ENCODE results near the gene KMT5B.

KMT5B gene

GRCh38 chr11:68215524-68216170, 2.6 kb upstream of the KMT5B start:
- no peak for DNase-seq (ENCODE audit: low read depth)

DNA sequence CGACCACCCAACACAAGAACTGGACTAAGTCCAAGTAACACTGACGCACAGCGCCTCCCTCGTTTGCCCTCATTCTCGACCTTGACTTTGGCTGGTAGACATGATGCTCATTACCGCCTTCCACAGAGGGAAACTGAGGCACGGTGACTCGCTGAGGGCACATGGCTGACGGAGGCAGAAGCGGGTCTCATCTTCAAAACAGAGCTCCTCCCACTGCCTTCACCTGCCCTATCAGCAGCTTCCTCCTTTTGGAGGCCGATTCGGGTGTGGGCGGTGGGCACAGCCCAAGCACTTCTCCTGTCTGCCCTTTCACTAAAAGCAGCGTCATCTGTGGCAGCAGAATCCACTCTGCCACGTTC, 2.0 kb upstream of the KMT5B start:
- no peak for DNase-seq (ENCODE audit: low read depth)

- no peak for DNase-seq (ENCODE audit: low read depth)
Measured at GRCh38 chr11:68214173-68215086, 1.3 kb upstream of the KMT5B start.

DNA sequence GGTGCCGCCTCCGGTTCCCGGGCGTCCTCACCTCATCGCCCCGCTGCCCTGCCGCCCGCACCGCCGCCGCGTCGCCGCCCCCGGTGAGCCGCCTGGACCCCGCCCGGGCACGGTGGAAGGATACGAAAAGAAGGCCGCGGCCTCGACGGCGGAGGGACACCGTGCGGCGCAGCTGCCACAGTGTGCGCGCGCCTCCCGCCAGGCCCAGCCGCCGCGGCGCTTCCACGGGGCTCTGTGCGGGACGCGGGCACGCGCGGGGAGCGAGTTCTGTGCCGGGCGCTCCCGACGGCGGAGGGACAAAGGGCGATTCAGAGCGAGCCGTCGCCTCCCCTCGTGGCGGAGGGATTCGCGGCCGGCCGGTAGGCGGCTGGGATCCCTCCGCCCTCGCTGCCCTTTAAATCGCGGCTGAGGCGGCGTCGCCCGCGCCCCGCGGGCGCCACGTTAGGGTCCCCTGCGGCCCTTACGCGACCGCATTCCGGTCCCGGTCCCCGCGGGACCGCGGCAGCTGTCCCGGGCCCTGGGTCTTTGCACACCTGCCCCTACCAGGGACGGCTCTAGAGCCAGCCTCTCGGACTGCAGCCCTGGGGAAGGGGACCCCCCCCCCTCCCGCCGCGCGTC, 568 bp upstream of the KMT5B start:
- peak; percentile 63 for DNase-seq (ENCODE audit: low read depth)

- DNase-seq (ENCODE audit: low read depth): peak; percentile 53
Measured at GRCh38 chr11:68212421-68213134, 518 bp downstream of the KMT5B start.

DNA sequence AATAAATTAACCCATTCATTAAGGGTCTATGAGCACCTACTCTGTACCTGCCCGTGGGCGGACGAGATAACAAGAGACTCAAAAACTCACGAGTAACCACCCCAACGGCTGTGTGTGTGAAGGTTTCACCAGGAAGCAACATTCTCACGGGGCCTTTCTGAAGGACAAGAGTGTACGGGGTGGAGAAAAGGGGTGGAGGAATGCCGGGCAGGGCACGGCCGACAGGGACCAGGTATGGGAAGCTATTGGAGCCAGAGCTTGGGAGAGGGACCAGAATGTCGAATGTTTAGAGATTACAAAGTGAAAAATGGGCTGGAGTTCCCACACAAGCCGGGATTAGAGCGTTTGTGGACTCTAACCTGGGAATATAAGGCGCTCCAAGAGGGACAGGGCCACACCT, 1.6 kb downstream of the KMT5B start:
- DNase-seq (ENCODE audit: low read depth): no peak

- DNase-seq (ENCODE audit: low read depth): no peak
Measured at GRCh38 chr11:68206211-68206610, 6.9 kb downstream of the KMT5B start.

DNA sequence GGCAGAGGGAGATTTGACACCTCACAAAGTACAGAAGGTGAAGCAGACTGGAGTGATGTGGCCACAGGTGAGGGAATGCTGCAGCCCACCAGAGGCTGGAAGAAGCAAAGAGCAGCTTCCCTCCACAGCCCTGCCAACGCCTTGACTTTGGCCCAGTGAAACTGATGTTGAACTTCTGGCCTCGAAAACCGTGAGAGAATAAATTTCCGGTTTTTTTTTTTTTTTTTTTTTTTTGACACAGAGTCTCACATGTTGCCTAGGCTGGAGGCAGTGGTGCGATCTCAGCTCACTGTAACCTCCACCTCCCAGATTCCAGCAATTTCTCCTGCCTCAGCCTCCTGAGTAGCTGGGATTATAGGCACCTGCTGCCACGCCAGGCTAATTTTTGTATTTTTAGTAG, 8.7 kb downstream of the KMT5B start:
- no peak for DNase-seq (ENCODE audit: low read depth)

GRCh38 chr11:68202165-68202564, 10.9 kb downstream of the KMT5B start:
- no peak for DNase-seq (ENCODE audit: low read depth)

DNA sequence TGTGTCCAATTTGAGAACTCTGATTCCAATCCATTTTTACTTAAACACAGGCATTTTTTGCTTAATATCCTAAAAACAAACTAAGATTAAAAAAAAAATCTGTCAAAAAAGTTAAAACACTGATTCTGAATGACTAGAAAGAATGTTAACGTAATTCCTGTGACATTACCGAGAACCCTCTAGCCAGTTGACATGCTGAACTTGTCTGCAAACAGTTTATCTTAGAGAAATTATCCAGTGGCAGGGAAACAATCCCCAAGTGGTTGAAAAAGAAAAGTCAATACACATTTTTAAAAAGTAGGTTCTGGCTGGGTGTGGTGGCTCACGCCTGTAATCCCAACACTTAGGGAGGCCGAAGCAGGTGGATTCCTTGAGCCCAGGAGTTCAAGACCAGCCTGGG, 11.6 kb downstream of the KMT5B start:
- no peak for DNase-seq (ENCODE audit: low read depth)

GRCh38 chr11:68200639-68201038, 12.5 kb downstream of the KMT5B start:
- DNase-seq (ENCODE audit: low read depth): no peak

GRCh38 chr11:68199295-68199987, 13.7 kb downstream of the KMT5B start:
- no peak for DNase-seq (ENCODE audit: low read depth)

GRCh38 chr11:68196219-68196618, 16.9 kb downstream of the KMT5B start:
- DNase-seq (ENCODE audit: low read depth): no peak

DNA sequence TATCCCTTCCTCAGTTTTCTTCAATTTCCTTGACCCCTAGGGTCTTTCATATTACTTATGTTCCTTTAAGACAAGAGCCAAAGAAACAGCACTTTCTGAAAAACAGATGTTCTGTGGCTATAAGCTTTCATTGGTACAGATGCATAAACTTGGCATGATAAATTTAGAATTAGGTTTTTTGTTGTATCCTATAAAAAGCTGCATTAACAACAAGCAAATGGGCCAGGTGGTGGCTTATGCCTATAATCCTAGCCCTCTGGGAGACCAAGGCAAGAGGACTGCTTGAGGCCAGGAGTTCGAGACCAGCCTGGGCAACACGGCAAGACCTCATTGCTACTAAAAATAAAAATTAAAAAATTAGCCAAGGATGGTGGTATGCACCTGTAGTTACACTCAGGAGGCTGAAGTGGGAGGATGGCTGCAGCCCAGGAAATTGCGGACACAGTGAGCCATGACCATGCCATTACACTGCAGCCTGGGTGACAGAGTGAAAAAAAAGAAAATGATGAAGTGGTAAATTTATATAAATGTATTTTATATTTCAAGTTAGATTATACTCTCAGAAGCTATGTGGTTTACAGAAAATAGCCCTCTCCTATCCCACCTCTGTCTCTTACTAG, 18.3 kb downstream of the KMT5B start:
- DNase-seq (ENCODE audit: low read depth): no peak

DNA sequence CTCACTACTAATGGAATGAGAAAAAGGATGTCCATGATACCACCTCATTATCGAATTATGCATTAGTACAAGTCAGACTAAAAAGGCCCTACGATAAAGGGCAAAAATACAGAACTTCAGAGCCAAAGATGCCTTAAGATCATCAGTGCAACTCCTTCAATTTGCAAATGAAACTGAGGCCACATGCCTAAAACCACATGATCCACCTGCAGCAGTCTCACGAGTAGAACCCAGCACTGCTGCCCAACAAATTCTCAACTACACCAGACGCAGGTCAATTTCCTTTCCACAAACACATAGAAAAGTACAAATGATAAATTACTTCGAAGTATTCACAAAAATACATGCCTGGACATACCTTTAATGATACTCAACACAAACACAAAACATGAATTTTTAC, 20.1 kb downstream of the KMT5B start:
- DNase-seq (ENCODE audit: low read depth): no peak

DNA sequence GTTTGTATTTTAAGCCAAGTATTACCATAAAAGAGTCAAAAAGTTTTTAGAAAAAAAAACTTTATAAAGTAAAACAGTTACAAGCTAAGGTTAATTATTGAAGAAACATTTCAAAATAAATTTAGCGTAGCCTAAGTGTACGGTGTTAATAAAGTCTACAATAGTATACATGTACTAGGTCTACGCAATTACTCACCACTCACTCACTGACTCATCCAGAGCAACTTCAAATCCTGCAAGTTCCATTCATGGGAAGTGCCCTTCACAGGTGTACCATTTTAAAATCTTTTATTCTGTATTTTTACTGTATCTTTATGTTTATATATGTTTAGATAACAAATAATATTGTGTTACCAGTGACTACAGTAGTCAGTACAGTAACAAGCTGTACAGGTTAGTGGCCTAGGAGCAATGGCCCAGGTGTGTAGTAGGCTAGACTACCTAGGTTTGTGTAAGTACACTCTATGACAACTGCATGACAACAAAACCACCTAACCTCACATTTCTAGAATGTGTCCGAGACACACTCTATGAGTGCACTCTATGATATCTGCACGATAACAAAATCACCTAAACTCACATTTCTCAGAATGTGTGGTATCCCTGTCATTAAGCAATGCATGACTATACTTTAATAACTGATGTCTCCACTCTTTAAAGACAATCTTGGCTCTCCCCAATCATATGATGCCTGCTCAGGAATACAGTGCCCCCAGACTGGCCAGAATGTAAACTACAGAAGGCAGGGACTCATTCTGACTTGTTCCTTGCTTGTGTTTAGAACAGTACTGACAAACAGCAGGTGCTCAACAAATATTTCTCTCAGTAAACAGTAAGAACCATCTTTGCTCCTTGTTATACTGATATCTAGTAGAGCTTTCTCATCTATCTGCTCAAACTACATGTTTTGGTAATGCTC, 21.2 kb downstream of the KMT5B start:
- no peak for DNase-seq (ENCODE audit: low read depth)

DNA sequence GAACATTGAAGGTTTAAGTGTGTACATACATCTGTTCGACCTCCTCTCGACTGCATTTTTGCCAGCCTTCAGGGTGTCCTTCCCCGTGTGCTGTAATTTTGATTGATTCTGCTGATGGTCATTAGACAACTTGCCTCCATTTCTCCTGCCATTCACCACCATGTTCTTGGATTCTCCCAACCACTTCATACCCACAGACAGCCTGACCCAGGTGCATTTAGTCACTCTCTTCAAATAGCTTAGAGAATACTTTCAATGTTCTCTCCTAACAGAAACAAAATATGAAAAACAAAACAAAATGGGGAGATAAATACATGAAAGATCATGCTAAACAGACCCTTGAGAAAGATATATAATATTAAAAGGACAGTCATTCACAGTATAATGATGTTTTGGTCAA, 23.2 kb downstream of the KMT5B start:
- DNase-seq (ENCODE audit: low read depth): no peak

DNA sequence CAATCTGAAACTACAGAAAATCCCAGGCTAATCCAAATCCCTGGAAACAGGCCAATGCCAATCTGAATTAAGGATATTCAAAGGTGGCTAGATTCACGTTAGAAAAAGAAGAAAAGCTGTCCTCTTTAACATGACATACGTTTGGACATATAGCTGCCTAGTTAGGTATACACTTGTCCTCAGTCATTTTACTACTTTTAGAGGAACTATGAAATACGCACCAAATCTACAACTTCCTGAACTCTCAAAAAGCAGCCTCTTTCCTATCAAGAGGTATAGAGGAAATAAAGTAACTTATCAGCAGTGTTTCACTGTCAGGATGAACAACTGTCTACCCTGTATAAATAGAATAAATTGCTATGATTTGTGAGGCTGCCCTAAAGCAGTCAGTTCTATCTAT, 24.0 kb downstream of the KMT5B start:
- DNase-seq (ENCODE audit: low read depth): no peak

- no peak for DNase-seq (ENCODE audit: low read depth)
Measured at GRCh38 chr11:68186061-68186460, 27.0 kb downstream of the KMT5B start.

DNA sequence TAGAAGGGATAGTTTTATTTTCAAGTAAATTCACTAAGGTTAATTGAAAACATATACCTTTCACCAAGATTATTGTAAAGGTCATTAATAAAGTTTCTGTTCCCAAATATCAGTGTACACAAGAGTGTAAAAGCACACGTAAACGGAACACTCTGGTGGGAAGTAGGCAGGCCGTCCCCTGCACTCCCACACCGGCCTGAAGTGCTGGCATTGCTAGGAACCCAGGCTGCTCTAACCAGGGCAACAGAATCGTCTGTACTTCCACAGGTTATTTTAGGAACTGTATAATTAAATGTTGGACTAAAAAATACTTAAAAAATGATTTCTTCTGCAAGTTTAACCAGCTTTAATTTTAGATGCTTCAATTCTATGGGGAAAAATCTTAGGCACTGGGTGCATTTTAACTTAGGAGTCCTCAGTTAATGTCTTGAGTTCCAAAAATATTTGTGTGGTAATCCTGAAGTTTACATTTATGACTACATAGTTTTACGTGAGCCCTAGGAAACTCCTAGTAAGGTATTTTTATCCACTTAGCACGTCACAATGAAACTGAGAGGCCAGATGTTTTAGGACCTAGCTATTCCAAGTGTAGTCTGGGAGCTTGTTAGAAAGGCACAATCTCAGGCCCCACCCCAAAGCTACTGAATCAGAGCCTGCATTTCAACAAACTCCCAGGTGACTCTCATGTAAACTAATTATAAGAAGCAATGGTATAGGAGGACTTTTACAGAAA, 31.2 kb downstream of the KMT5B start:
- DNase-seq (ENCODE audit: low read depth): no peak
